ENCODE data around the gene CACNA1I.

- TF ChIP-seq CTCF (IDR thresholded peaks at IDR 0.05) (no peak), POLR2A (IDR thresholded peaks at IDR 0.05) (no peak)
These were observed 133.5 kb downstream of the CACNA1I start for GRCh38 chr22:39703928-39704639.
